Measurements from ENCODE around the gene ATXN1. TPM values are rescaled to one million over a fixed set of nuclear protein-coding genes. Genes with fewer than 3 reads are reported as not detected.

ATXN1 gene
- total and polyA plus RNA-seq, 2 donors from 2014 or later = 4.2 to 58.2 TPM

DNA sequence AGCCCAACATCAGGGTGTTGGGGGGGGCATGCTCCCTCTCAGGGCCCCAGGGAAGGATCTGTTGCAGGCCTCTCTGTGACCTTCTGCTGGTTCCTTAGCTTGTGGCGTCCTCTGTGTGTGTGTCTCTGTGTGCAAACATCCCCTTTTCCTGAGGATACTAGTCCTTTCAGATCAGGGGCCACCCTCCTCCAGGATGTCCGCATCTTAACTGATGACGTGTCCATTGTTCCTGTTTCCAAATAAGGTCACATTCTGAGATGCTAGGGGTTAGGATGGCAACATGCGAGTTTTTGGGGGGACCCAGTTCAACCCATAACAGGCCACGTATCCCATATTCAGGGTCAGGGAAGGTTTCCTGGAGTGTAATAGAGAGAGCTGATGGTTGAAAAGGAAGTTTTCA, 482.0 kb downstream of the ATXN1 start:
- no peak overlapping the region for H3K27ac ChIP-seq (ENCODE audit: low read depth in 2 of 2, low read length in 2 of 2)
- no peak overlapping the region for H3K4me3 ChIP-seq (ENCODE audit: low read length in 3 of 3)
- no peaks in the 10 kb centered on the region for H3K9me3 ChIP-seq (ENCODE audit: control insufficient read depth in 2 of 3, insufficient read depth in 1 of 3, low read length in 3 of 3)
- DNase-seq = no peak
- FAIRE-seq = no peak
- no peak for TF ChIP-seq CTCF (IDR thresholded peaks at IDR 0.05; ENCODE audit: borderline replicate concordance, extremely low read depth, insufficient read depth)
- no peaks in the 10 kb centered on the region for H3K27me3 ChIP-seq (ENCODE audit: control insufficient read depth, insufficient read depth, low read length)
- H3K36me3 ChIP-seq (ENCODE audit: control insufficient read depth in 2 of 3, insufficient read depth in 3 of 3, low read length in 3 of 3) = peaks cover 0 to 9% (median 0%) of the 10 kb centered on the region in 3 donors
- H3K4me1 ChIP-seq (ENCODE audit: control insufficient read depth in 2 of 3, insufficient read depth in 2 of 3, low read depth in 1 of 3, low read length in 3 of 3) = peaks cover 0 to 4% (median under 1%) of the 10 kb centered on the region in 3 donors
- intact Hi-C loops (cut with DNase I) = no loop called here
- H3K9ac ChIP-seq (ENCODE audit: low read length in 3 of 3) = no peak overlapping the region

DNA sequence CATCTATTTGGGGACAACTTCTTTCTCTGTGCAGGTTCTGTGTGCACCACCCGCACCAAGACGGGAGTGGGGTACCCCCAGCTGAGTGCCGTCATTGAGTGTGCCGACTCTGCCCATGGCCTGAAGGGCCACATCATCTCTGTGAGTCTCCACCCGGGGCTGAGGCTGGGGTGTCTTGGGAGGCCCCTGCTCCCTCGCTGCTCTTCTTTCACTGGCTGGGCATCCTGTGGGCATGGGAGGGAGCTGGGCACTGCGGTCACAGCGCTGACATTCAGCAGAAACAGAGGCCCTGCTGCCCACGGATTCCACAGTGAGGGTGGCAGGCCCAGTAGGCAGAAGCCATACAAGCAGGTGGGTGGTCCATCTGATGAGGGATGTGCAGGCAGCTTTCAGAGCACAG, 482.5 kb downstream of the ATXN1 start:
- Histone ChIP-seq H3K27ac (ENCODE audit: low read depth in 2 of 2, low read length in 2 of 2) (no peak overlapping the region), H3K4me3 (ENCODE audit: low read length in 3 of 3) (no peak overlapping the region), H3K9me3 (ENCODE audit: control insufficient read depth in 2 of 3, insufficient read depth in 1 of 3, low read length in 3 of 3) (no peaks in the 10 kb centered on the region), H3K36me3 (ENCODE audit: control insufficient read depth in 2 of 3, insufficient read depth in 3 of 3, low read length in 3 of 3) (peaks cover 0 to 9% (median 0%) of the 10 kb centered on the region in 3 donors), H3K4me1 (ENCODE audit: control insufficient read depth in 2 of 3, insufficient read depth in 2 of 3, low read depth in 1 of 3, low read length in 3 of 3) (no peaks in the 10 kb centered on the region), H3K9ac (ENCODE audit: low read length in 3 of 3) (no peak overlapping the region), H3K27me3 (ENCODE audit: control insufficient read depth, insufficient read depth, low read length) (no peaks in the 10 kb centered on the region)
- TF ChIP-seq CTCF (IDR thresholded peaks at IDR 0.05; ENCODE audit: borderline replicate concordance, extremely low read depth, insufficient read depth) = no peak
- DNase-seq (no peak), FAIRE-seq (no peak)
- intact Hi-C loops (cut with DNase I) = no loop called here

- TF ChIP-seq CTCF (IDR thresholded peaks at IDR 0.05; ENCODE audit: borderline replicate concordance, extremely low read depth, insufficient read depth) = no peak
- intact Hi-C loops (cut with DNase I) = no loop called here
- no peaks in the 10 kb centered on the region for H3K9me3 ChIP-seq (ENCODE audit: control insufficient read depth in 2 of 3, insufficient read depth in 1 of 3, low read length in 3 of 3)
- no peak overlapping the region for H3K4me3 ChIP-seq (ENCODE audit: low read length in 3 of 3)
- H3K36me3 ChIP-seq (ENCODE audit: control insufficient read depth in 2 of 3, insufficient read depth in 3 of 3, low read length in 3 of 3) = peaks cover 0 to 9% (median 0%) of the 10 kb centered on the region in 3 donors
- no peaks in the 10 kb centered on the region for H3K27me3 ChIP-seq (ENCODE audit: control insufficient read depth, insufficient read depth, low read length)
- no peak overlapping the region for H3K9ac ChIP-seq (ENCODE audit: low read length in 3 of 3)
- H3K27ac ChIP-seq (ENCODE audit: low read depth in 2 of 2, low read length in 2 of 2) = no peak overlapping the region
- DNase-seq (no peak), FAIRE-seq (no peak)
- no peaks in the 10 kb centered on the region for H3K4me1 ChIP-seq (ENCODE audit: control insufficient read depth in 2 of 3, insufficient read depth in 2 of 3, low read depth in 1 of 3, low read length in 3 of 3)
Observed at GRCh38 chr6:16278048-16278724, 483.1 kb downstream of the ATXN1 start.
